Skeletal muscle satellite cell (primary cell): ENCODE measurements around the gene FBXO2. TPM values are rescaled to one million over a fixed set of nuclear protein-coding genes. Genes with fewer than 3 reads are reported as not detected.

ENCODE experiments used
- H3K27me3 ChIP-seq: 2 replicates; pipeline ENCODE4 v1.7.0; 2013; ENCODE audit warnings: low read length; ENCODE audit not compliant: control insufficient read depth, insufficient read depth
- H3K36me3 ChIP-seq: 2 replicates; pipeline ENCODE4 v1.7.0; 2013; ENCODE audit warnings: mild to moderate bottlenecking, control low read depth, low read length; ENCODE audit not compliant: insufficient read depth
- H3K4me1 ChIP-seq: 2 replicates; pipeline ENCODE4 v1.7.0; 2013; ENCODE audit warnings: low read length; ENCODE audit not compliant: control insufficient read depth, insufficient read depth
- H3K4me2 ChIP-seq: 2 replicates; pipeline ENCODE4 v1.7.0; 2013; ENCODE audit warnings: mild to moderate bottlenecking, low read length
- H3K4me3 ChIP-seq: 2 replicates; pipeline ENCODE4 v1.7.0; 2013; ENCODE audit warnings: low read length
- H3K9ac ChIP-seq: 2 replicates; pipeline ENCODE4 v1.7.0; 2013; ENCODE audit warnings: mild to moderate bottlenecking, low read depth, low read length, moderate library complexity
- H3K9me3 ChIP-seq: replicated peaks from 2 replicates; pipeline ENCODE4 v1.7.0; 2013; ENCODE audit warnings: mild to moderate bottlenecking, control low read depth, low read length
- total RNA-seq: library from RNA; depleted of rRNA; stranded (reverse); fragments of >200 nt; gene quantifications from 2 replicates; pipeline ENCODE4 v1.2.3, GENCODE V29; 2012; rRNA removed

The FBXO2 gene, protein sequence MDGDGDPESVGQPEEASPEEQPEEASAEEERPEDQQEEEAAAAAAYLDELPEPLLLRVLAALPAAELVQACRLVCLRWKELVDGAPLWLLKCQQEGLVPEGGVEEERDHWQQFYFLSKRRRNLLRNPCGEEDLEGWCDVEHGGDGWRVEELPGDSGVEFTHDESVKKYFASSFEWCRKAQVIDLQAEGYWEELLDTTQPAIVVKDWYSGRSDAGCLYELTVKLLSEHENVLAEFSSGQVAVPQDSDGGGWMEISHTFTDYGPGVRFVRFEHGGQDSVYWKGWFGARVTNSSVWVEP
- 0.25 and 0.87 TPM in 2 replicates for total RNA-seq

GRCh38 chr1:11654137-11654938, at the start of gene FBXO2, which contains the start of gene FBXO44:
Gene FBXO2, minus strand, starts transcription at chr1:11654429. Its CDS starts 89 bp downstream, at chr1:11654340.
Gene FBXO44, plus strand, starts transcription at chr1:11654877. Its CDS starts 959 bp downstream, at chr1:11655836.
- Histone ChIP-seq H3K4me2 (peak within 1 kb of the TSS; percentile 98), H3K36me3 (no peaks in the 10 kb centered on the region), H3K4me3 (peak within 1 kb of the TSS; percentile 73), H3K9ac (peak within 1 kb of the TSS; percentile 41), H3K4me1 (peaks cover 7% of the 10 kb centered on the region), H3K9me3 (no peaks in the 10 kb centered on the region), H3K27me3 (peaks cover 15% of the 10 kb centered on the region)

DNA sequence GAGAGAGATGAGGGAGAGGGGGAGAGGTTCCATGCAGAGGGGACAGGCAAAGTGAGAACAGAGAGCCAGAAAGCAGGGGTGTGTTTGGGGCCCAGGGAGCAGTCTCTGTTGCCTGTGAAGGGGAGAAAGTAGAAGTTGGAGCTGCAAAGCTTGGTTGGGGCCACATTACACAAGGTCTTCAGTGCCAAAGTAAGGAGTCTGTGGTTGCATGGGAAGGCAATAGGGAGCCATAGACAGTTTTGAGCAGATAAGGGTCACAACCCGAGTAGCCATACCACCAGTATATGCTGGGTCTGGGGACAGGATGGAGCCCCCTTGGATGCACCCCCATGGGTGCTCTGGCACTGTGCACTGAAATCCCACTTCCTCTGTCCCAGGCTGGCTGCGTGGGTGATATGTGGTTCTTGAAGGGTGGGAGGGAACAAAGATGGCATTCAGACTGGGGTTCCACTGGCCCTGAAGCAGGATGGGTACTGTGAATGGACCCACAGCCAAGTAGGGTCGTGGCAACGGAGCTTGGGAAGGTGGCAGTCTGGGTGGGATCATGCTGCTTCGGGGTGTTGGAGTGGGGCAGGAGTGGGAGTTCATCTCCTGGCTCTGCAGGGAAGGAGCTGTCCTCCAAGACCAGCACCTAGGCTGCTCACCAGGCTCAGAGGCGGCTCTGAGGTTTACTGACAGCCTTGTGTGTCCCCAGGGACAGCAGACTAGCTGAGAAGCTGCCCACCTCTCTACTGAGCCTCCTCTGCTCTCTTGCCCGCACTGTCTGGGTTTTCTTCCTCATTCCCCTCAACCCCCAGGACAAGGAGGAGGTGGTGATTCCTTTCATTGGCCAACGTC, 49.3 kb upstream of the FBXO2 start:
- no peak overlapping the region for H3K9ac ChIP-seq
- H3K4me3 ChIP-seq = no peak overlapping the region
- peaks cover 15% of the 10 kb centered on the region for H3K4me1 ChIP-seq
- peaks cover 81% of the 10 kb centered on the region for H3K27me3 ChIP-seq
- H3K9me3 ChIP-seq = no peaks in the 10 kb centered on the region
- H3K36me3 ChIP-seq = no peaks in the 10 kb centered on the region
- no peak overlapping the region for H3K4me2 ChIP-seq

DNA sequence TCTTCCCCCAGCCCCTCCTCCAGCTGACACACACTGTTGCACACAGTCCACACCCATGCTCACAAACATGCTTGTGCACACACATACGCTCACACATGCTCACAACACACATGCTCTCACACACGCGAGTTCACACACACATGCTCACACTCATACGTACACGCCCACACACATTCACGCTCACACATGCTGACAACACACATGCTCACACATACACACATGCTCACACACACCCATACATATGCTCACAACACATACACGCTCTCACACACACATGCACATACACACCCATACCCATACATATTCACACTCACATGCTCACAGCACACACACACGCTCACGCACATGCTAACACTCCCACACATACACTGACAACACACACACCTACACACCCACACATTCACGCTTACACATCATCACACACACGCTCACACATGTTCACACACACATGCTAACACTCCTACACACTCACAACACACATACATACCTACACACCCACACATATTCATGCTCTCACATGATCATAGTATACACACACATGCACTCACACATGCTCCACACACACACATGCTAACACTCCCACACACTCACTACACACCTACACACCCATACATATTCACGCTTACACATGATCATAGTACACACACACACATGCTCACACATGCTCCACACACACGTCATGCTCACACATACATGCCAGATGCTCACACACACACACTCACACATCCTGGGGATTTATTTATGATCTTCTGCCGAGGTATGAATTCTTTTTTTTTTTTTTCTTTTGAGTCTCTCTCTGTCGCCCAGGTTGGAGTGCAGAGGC, 48.0 kb upstream of the FBXO2 start:
- no peak overlapping the region for H3K4me3 ChIP-seq
- H3K4me2 ChIP-seq = peak overlapping the region; percentile 60
- no peaks in the 10 kb centered on the region for H3K9me3 ChIP-seq
- peaks cover 83% of the 10 kb centered on the region for H3K27me3 ChIP-seq
- H3K36me3 ChIP-seq = no peaks in the 10 kb centered on the region
- no peak overlapping the region for H3K9ac ChIP-seq
- peaks cover 15% of the 10 kb centered on the region for H3K4me1 ChIP-seq

GRCh38 chr1:11701551-11701961, 47.3 kb upstream of the FBXO2 start:
- Histone ChIP-seq H3K4me3 (peak overlapping the region; percentile 44), H3K9ac (no peak overlapping the region), H3K27me3 (peaks cover 85% of the 10 kb centered on the region), H3K9me3 (no peaks in the 10 kb centered on the region), H3K4me2 (peak overlapping the region; percentile 60), H3K4me1 (peaks cover 15% of the 10 kb centered on the region), H3K36me3 (no peaks in the 10 kb centered on the region)

DNA sequence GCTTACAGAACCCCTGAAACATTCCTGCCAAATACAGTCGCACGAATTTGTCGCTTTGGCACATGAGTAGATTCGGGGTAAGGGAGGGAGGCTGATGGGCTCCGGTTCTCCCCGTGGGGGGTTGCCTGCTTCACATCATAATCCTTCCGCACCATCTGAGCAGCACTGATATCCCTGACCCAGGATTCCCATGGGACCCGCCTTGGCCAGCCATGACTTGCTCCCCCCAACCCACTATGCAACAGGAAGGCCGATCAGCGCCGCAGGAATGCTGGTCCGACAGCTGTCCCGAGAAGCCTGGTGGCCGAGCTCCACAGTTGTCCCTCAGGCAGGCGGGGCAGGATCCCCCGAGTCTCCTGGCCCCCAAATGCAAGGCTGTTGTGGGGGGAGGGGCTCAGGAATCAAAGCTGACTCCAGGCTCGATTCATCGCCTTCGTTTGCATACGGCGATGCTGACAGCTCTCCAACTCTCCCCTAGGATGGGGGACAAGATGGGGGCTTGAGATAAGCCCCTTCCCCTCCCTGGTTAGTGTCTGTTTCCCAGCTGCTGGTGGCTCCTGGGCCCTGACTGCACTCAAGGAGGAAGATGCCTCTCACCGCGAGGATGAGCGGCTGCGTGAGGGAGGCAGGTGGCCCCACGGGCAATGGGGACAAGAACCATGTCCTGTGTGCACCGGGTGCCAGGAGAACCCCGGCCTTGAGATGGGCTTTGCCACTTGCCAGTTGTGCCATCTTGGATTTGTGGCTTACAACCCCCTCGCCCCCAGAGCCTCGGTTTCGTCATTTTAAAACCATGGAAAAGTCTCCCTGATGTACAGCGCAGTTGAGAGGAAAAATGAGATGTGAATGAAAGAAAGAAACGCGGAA, 46.6 kb upstream of the FBXO2 start:
- Histone ChIP-seq H3K27me3 (peaks cover 79% of the 10 kb centered on the region), H3K9me3 (no peaks in the 10 kb centered on the region), H3K9ac (no peak overlapping the region), H3K4me3 (peak overlapping the region; percentile 44), H3K36me3 (no peaks in the 10 kb centered on the region), H3K4me1 (peaks cover 15% of the 10 kb centered on the region), H3K4me2 (peak overlapping the region; percentile 60)

GRCh38 chr1:11697893-11698210, 43.6 kb upstream of the FBXO2 start:
- H3K4me3 ChIP-seq = no peak overlapping the region
- peaks cover 26% of the 10 kb centered on the region for H3K4me1 ChIP-seq
- no peaks in the 10 kb centered on the region for H3K9me3 ChIP-seq
- H3K27me3 ChIP-seq = peaks cover 66% of the 10 kb centered on the region
- H3K9ac ChIP-seq = no peak overlapping the region
- H3K4me2 ChIP-seq = no peak overlapping the region
- H3K36me3 ChIP-seq = no peaks in the 10 kb centered on the region

- H3K9ac ChIP-seq = no peak overlapping the region
- peaks cover 66% of the 10 kb centered on the region for H3K27me3 ChIP-seq
- H3K9me3 ChIP-seq = no peaks in the 10 kb centered on the region
- no peak overlapping the region for H3K4me2 ChIP-seq
- peaks cover 31% of the 10 kb centered on the region for H3K4me1 ChIP-seq
- H3K36me3 ChIP-seq = no peaks in the 10 kb centered on the region
- no peak overlapping the region for H3K4me3 ChIP-seq
Measured at GRCh38 chr1:11697188-11697892, 43.1 kb upstream of the FBXO2 start.

DNA sequence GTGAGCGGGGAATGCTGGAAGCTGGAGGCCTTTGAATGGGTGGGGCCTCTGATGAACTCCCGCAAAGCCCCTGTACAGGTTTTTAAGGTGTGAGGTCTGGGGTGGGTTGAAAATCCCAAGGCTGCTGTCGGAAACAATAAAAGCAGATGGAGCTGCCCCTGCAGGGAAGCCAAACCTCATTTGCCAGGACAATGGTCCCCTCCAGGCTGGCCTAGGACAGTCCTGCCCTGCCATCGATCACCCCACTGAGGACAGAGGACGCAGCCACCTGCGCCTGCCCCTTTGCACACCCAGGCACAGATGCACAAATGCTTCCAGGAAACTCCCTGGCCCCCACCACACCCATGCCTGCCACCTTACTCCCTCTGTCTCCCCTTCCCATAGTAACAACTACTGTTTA, 41.6 kb upstream of the FBXO2 start:
- H3K9ac ChIP-seq = no peak overlapping the region
- no peak overlapping the region for H3K4me2 ChIP-seq
- H3K9me3 ChIP-seq = no peaks in the 10 kb centered on the region
- H3K4me1 ChIP-seq = peaks cover 24% of the 10 kb centered on the region
- H3K4me3 ChIP-seq = no peak overlapping the region
- no peaks in the 10 kb centered on the region for H3K36me3 ChIP-seq
- peaks cover 61% of the 10 kb centered on the region for H3K27me3 ChIP-seq

DNA sequence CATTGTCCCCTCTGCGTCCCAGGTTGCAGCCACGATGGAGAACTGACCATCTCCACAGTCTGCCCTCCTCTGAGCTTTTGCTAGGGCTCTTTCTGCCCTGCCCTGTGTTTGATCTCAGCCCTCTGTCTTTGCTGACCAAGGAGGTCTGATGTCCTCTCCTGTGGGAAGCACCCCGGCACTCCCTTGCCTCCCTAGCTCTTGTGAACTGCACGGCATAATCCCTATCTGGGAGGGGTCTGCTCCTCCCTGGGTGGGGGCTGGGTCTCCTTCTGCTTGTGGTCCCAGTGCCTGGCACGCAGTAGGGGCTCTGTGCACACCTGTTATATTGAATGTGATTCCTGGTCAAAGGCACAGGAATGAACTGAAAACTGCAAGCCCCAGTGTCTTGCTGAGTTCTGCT, 39.7 kb upstream of the FBXO2 start:
- no peak overlapping the region for H3K9ac ChIP-seq
- peaks cover 20% of the 10 kb centered on the region for H3K4me1 ChIP-seq
- no peaks in the 10 kb centered on the region for H3K9me3 ChIP-seq
- H3K4me2 ChIP-seq = no peak overlapping the region
- H3K27me3 ChIP-seq = peaks cover 65% of the 10 kb centered on the region
- no peak overlapping the region for H3K4me3 ChIP-seq
- H3K36me3 ChIP-seq = no peaks in the 10 kb centered on the region
